CD4-positive, alpha-beta T cell (primary cell): Measurements from ENCODE around the gene SYCE1L. TPM values are rescaled to one million over a fixed set of nuclear protein-coding genes. Genes with fewer than 3 reads are reported as not detected.

Experiments used
- ATAC-seq: fragments of 200-7000 bp; cut with Tn5 transposase; one replicate; pipeline ENCODE4 v1.10.0; 2022; ENCODE audit warnings: mild to moderate bottlenecking; ENCODE audit not compliant: poor library complexity
- CTCF ChIA-PET: fragments of 350-600 bp; sonication (Branson Sonifier 250); formaldehyde crosslinking; loops from one replicate; lab custom pipeline; 2021; ENCODE audit warnings: antibody characterized with exemption, inconsistent platforms; lab: Charles Lee
- POLR2A ChIA-PET: fragments of 350-600 bp; sonication (Branson Sonifier 250); formaldehyde crosslinking; loops from one replicate; lab custom pipeline; 2021; ENCODE audit warnings: antibody characterized with exemption, inconsistent platforms; lab: Charles Lee
- DNase-seq, 14 experiments: peaks; one replicate each; pipeline ENCODE4 v3.0.0-alpha.2; 2013 to 2020; ENCODE audit warnings: mixed read lengths in 2 of 14
- H3K27ac ChIP-seq, 2 donors: one replicate each; pipeline versions ENCODE4 v1.5.1 to v1.7.0; 2013; ENCODE audit warnings: low read length in 2 of 2, low read depth in 1 of 2, mild to moderate bottlenecking in 1 of 2
- H3K27me3 ChIP-seq, 2 experiments: 1 replicate in 1 of 2; 2 replicates in 1 of 2; pipeline versions ENCODE4 v1.6.1 to v1.7.0; 2013; ENCODE audit warnings: low read length in 2 of 2, control low read depth in 1 of 2, mild to moderate bottlenecking in 1 of 2, moderate library complexity in 1 of 2; ENCODE audit not compliant: insufficient read depth in 2 of 2, control insufficient read depth in 1 of 2
- H3K36me3 ChIP-seq: one replicate; pipeline ENCODE4 v1.6.1; 2013; ENCODE audit warnings: low read length, control low read depth; ENCODE audit not compliant: insufficient read depth
- H3K4me1 ChIP-seq: one replicate; pipeline ENCODE4 v1.6.1; 2013; ENCODE audit warnings: low read length, control low read depth; ENCODE audit not compliant: insufficient read depth
- H3K4me3 ChIP-seq: one replicate; pipeline ENCODE4 v1.5.1; 2013; ENCODE audit warnings: mild to moderate bottlenecking, low read length, moderate library complexity
- H3K9me3 ChIP-seq, 2 experiments: 1 replicate in 1 of 2; 2 replicates in 1 of 2; pipeline versions ENCODE4 v1.6.1 to v1.7.0; 2013; ENCODE audit warnings: low read length in 2 of 2, mild to moderate bottlenecking in 2 of 2, control low read depth in 1 of 2, moderate library complexity in 1 of 2; ENCODE audit not compliant: control insufficient read depth in 1 of 2, insufficient read depth in 1 of 2
- H3K27ac Mint-ChIP-seq: one replicate; pipeline ENCODE4 v1.8.0; 2020; ENCODE audit warnings: mixed read lengths
- H3K27me3 Mint-ChIP-seq: one replicate; pipeline ENCODE4 v1.8.0; 2021; ENCODE audit warnings: mixed read lengths
- H3K36me3 Mint-ChIP-seq: one replicate; pipeline ENCODE4 v1.8.0; 2021; ENCODE audit warnings: low read depth, mixed read lengths
- H3K4me1 Mint-ChIP-seq: one replicate; pipeline ENCODE4 v1.8.0; 2021; ENCODE audit warnings: low read depth, mixed read lengths
- H3K4me3 Mint-ChIP-seq: one replicate; pipeline ENCODE4 v1.8.0; 2020; ENCODE audit warnings: mild to moderate bottlenecking, mixed read lengths
- H3K9me3 Mint-ChIP-seq: one replicate; pipeline ENCODE4 v1.8.0; 2020; ENCODE audit warnings: mixed read lengths
- intact Hi-C, 2 experiments: fragments of 100-400 bp; cut with DNase I in 1 of 2; cut with micrococcal nuclease in 1 of 2; formaldehyde crosslinking; loops; one replicate each; pipeline versions ENCODE4 v1.15.1 to v1.9.0; 2023 to 2025; cut with DNase I, micrococcal nuclease
- total RNA-seq, 174 experiments: library from RNA in 2 of 174; stranded (reverse) in 2 of 174; gene quantifications; one replicate each; pipeline ENCODE4 v1.2.3 and lab custom pipeline; 2021 to 2026
- TF ChIP-seq, protein P1 (sequence below): fragments of 200-600 bp; IDR thresholded peaks from one replicate; pipeline ENCODE4 v1.8.0; 2022; ENCODE audit warnings: antibody characterized with exemption, mild to moderate bottlenecking

Gene SYCE1L
- total RNA-seq, 2 experiments from 2014 or later, result 18.8 to 18.9 TPM

- POLR2A ChIA-PET, result interaction anchor here (0.7 to 2.0 kb wide), 6 partner anchors 9 to 1541 kb away, joined by 3 to 31 read pairs (median 6); partner anchors contain the start of genes KARS1, NUDT7 and TERF2IP
- H3K4me1 Mint-ChIP-seq, result peaks cover 48% of the 10 kb centered on the region
- peak overlapping the region; percentile 95 to 99 for H3K27ac ChIP-seq
- intact Hi-C loops, result loop anchor here (1.0 to 10.0 kb wide), 10 partner anchors 23 to 1757 kb away; partner anchors contain the start of genes ADAT1 (in 2 of the 2), KARS1 (in 2 of the 2), TERF2IP (in 2 of the 2) and CFDP1 (in 1 of the 2)
- H3K36me3 Mint-ChIP-seq, result peaks cover 46% of the 10 kb centered on the region
- peak overlapping the region; percentile 97 for H3K27ac Mint-ChIP-seq
- H3K4me1 ChIP-seq, result peaks cover 44% of the 10 kb centered on the region
- no peaks in the 10 kb centered on the region for H3K27me3 ChIP-seq
- H3K4me3 Mint-ChIP-seq, result peak overlapping the region; percentile 92
- H3K27me3 Mint-ChIP-seq, result peaks cover 5% of the 10 kb centered on the region
- TF ChIP-seq, protein P1, sequence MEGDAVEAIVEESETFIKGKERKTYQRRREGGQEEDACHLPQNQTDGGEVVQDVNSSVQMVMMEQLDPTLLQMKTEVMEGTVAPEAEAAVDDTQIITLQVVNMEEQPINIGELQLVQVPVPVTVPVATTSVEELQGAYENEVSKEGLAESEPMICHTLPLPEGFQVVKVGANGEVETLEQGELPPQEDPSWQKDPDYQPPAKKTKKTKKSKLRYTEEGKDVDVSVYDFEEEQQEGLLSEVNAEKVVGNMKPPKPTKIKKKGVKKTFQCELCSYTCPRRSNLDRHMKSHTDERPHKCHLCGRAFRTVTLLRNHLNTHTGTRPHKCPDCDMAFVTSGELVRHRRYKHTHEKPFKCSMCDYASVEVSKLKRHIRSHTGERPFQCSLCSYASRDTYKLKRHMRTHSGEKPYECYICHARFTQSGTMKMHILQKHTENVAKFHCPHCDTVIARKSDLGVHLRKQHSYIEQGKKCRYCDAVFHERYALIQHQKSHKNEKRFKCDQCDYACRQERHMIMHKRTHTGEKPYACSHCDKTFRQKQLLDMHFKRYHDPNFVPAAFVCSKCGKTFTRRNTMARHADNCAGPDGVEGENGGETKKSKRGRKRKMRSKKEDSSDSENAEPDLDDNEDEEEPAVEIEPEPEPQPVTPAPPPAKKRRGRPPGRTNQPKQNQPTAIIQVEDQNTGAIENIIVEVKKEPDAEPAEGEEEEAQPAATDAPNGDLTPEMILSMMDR, result no peak
- H3K36me3 ChIP-seq, result peaks cover 22% of the 10 kb centered on the region
- no peaks in the 10 kb centered on the region for H3K9me3 Mint-ChIP-seq
- no peak for ATAC-seq
- no peak for DNase-seq
- H3K9me3 ChIP-seq, result peaks cover 0 to 3% of the 10 kb centered on the region in 2 experiments
- peak overlapping the region; percentile 98 for H3K4me3 ChIP-seq
- CTCF ChIA-PET, result no interaction called here
Observed at GRCh38 chr16:77190190-77190477, 9.1 kb upstream of the SYCE1L start.

DNA sequence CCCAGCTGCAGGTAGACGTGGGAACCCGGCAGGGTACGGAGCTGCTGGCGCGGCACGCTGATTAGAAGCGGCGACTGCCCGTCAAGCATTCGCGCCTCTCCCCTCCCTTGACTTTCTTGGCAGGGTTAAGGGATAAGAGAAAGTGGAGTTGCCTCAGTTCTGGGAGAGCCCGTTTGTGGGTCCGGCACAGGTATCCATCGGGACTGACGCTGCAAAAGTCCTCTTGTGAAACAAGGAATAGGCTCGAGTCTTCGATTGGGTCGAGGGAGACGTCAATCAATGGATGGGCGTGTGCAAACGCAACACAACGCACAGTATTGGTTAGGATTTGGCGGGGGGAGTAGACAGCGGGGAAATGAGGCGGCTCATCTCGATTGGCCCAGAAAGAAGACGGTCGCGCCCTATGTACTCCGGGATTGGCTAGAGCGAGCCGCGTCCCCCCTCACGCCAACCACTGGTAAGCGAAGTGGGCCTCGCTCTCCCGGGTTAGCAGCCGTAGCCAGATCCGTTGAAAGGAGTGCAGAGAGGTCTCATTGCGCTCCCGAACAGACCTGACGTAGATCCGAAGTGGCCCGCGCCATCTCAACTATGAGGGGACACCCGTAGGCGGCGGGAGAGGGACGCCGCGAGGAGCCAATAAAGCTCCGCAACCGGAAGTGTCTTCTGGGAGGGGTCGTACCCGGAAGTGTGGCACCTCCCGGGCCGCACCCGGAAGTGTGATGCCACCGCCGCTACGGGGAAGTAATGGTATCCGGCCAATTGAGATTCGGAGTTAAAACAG lies 8.5 kb upstream of the SYCE1L start, which contains the start of gene MON1B:
Gene MON1B (plus strand): TSS at position 713 of the 781 bp plus-strand sequence. CDS start 296 bp downstream, outside the sequence.
- ATAC-seq, result peak; percentile 92
- DNase-seq, result peak; percentile 88 to 99 (median 92)
- Mint-ChIP-seq H3K9me3 (no peaks in the 10 kb centered on the region), H3K27ac (peak within 1 kb of the TSS; percentile 97), H3K36me3 (peaks cover 51% of the 10 kb centered on the region), H3K4me1 (peaks cover 50% of the 10 kb centered on the region), H3K27me3 (no peaks in the 10 kb centered on the region), H3K4me3 (peak within 1 kb of the TSS; percentile 92)
- peak within 1 kb of the TSS; percentile 98 for H3K4me3 ChIP-seq
- TF ChIP-seq, protein P1, result no peak
- peaks cover 27% of the 10 kb centered on the region for H3K36me3 ChIP-seq
- H3K4me1 ChIP-seq, result peaks cover 44% of the 10 kb centered on the region
- ChIA-PET POLR2A (interaction anchor here (0.7 to 2.0 kb wide), 9 partner anchors 9 to 1757 kb away, joined by 3 to 31 read pairs (median 6); partner anchors contain the start of genes ADAT1, CFDP1, KARS1 and NUDT7), CTCF (interaction anchor here (1.0 kb wide), 2 partner anchors 21 to 1673 kb away, joined by 5 read pairs; no protein-coding TSS in a partner anchor)
- intact Hi-C loops, result loop anchor here (1.0 to 10.0 kb wide), 10 partner anchors 22 to 1758 kb away; partner anchors contain the start of genes ADAT1 (in 2 of the 2), KARS1 (in 2 of the 2), TERF2IP (in 2 of the 2) and CFDP1 (in 1 of the 2)
- no peaks in the 10 kb centered on the region for H3K27me3 ChIP-seq
- peaks cover 0 to 3% of the 10 kb centered on the region in 2 experiments for H3K9me3 ChIP-seq
- peak within 1 kb of the TSS; percentile 95 to 99 for H3K27ac ChIP-seq

GRCh38 chr16:77191259-77191969 lies 7.8 kb upstream of the SYCE1L start:
- Mint-ChIP-seq H3K9me3 (no peaks in the 10 kb centered on the region), H3K27ac (peak overlapping the region; percentile 97), H3K4me1 (peaks cover 53% of the 10 kb centered on the region), H3K36me3 (peaks cover 57% of the 10 kb centered on the region), H3K27me3 (no peaks in the 10 kb centered on the region), H3K4me3 (peak overlapping the region; percentile 92)
- Histone ChIP-seq H3K4me3 (peak overlapping the region; percentile 98), H3K27ac (peak overlapping the region; percentile 95 to 99), H3K36me3 (peaks cover 32% of the 10 kb centered on the region), H3K9me3 (peaks cover 0 to 3% of the 10 kb centered on the region in 2 experiments), H3K4me1 (peaks cover 44% of the 10 kb centered on the region), H3K27me3 (no peaks in the 10 kb centered on the region)
- ATAC-seq (peak; percentile 1), DNase-seq (peak in 7 of 14 experiments; percentile 15 to 59 (median 42))
- CTCF ChIA-PET, result interaction anchor here (1.0 kb wide), 2 partner anchors 21 to 1674 kb away, joined by 5 read pairs; no protein-coding TSS in a partner anchor
- intact Hi-C loops, result loop anchor here (2.0 to 10.0 kb wide), 8 partner anchors 21 to 1759 kb away; partner anchors contain the start of genes ADAT1 (in 1 of the 2), CFDP1 (in 1 of the 2), KARS1 (in 1 of the 2) and NUDT7 (in 1 of the 2)
- POLR2A ChIA-PET, result interaction anchor here (1.0 to 2.0 kb wide), 8 partner anchors 11 to 1758 kb away, joined by 3 to 31 read pairs (median 6); partner anchors contain the start of genes ADAT1, CFDP1, KARS1 and NUDT7
- TF ChIP-seq, protein P1, result no peak
